Jurkat, Clone E6-1 (cell line): ENCODE measurements around the gene ERVK3-1.
"Not testable (repeated sequence)": the region's sequence is repeated elsewhere in the genome, so short reads cannot be mapped to it uniquely, and the experiment has no call there.

Experiments used
- DNase-seq: peaks from one replicate; pipeline ENCODE4 v3.0.0-alpha.2; 2011; ENCODE audit warnings: low read depth, low spot score
- H3K4me3 ChIP-seq: 2 replicates; pipeline ENCODE4 v1.5.1; 2011; ENCODE audit warnings: mild to moderate bottlenecking, low read length, control low read depth, moderate library complexity

The ERVK3-1 gene

GRCh38 chr19:58296104-58296503 is 9.1 kb upstream of the ERVK3-1 start:
- H3K4me3 ChIP-seq = no peak overlapping the region
- no peak for DNase-seq

- no peak for DNase-seq
- no peak overlapping the region for H3K4me3 ChIP-seq
These were observed 4.6 kb upstream of the ERVK3-1 start for GRCh38 chr19:58300620-58301019.

GRCh38 chr19:58304255-58304654 is 922 bp upstream of the ERVK3-1 start:
- no peak for DNase-seq
- no peak overlapping the region for H3K4me3 ChIP-seq

- peak overlapping the region; percentile 93 for H3K4me3 ChIP-seq
- no peak for DNase-seq
These were observed 471 bp upstream of the ERVK3-1 start for GRCh38 chr19:58304748-58305064.

DNA sequence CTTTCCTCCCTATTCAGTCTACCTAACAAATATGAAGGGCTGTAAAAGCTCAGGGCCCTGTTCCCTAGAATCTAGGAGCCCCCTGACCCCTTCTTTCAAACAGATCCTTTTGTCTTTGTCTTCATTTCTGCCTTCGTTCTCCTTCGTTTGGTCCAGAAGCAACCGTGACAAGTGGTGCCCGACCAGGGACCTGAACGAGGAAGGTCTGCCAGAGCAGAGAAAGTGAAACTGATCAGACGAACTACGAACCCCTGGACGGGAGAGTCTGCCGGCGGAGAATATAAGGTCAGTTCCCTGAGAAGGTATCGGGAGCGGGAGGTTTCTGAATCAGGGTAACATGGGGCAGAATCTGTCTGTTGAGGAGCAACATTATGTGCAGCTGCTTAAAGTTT is 751 bp downstream of the ERVK3-1 start:
- DNase-seq = no peak
- H3K4me3 ChIP-seq = peak overlapping the region; percentile 93

- no peak for DNase-seq
- no peak overlapping the region for H3K4me3 ChIP-seq
These were observed 2.6 kb downstream of the ERVK3-1 start for GRCh38 chr19:58307736-58308135.

DNA sequence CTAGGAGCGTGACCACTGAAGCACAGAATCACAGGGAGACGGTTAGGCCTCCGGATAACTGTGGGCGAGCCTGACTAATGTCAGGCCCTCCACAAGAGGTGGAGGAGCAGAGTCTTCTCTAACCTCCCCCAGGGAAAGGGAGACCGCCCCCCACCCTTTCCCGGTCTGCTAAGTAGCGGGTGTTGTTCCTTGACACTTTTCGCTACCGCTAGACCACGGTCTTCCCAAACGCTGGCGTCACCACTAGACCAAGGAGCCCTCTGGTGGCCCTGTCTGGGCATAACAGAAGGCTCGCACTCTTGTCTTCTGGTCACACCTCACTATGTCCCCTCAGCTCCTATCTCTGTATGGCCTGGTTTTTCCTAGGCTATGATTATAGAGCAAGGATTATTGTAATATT is 5.5 kb downstream of the ERVK3-1 start:
- DNase-seq, H3K4me3 ChIP-seq: not testable (repeated sequence)

GRCh38 chr19:58311345-58311865 is 6.2 kb downstream of the ERVK3-1 start:
- DNase-seq = no peak
- no peak overlapping the region for H3K4me3 ChIP-seq

- DNase-seq = no peak
- H3K4me3 ChIP-seq = no peak overlapping the region
These were observed 10.4 kb downstream of the ERVK3-1 start for GRCh38 chr19:58315580-58315979.

DNA sequence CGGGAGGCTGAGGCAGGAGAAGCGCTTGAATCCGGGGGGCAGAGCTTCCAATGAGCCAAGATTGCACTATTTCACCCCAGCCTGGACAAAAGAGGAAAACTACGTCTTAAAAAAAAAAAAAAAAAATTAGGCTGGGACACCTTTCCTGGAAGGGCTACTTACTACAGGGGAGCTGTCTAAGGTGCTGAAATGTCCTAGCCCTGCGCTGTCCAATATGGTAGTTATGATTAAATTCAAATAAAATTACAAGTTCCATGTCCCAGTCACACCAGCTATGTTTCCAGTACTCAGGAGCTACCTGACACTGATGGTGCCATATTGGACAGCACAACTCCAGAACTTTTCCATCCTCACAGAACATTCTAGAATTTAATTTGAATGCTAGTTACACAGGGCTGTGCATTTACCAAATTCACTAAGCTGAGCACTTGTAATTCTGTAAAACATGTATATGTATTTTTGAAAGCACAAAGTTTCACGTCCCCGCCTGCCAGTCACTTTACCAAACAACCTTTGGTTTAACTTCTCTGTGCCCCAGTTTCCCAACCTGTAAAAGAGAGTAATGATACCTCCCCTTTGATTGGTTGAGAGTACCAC is 12.4 kb downstream of the ERVK3-1 start:
- DNase-seq = peak; percentile 47
- H3K4me3 ChIP-seq = no peak overlapping the region

- no peak overlapping the region for H3K4me3 ChIP-seq
- DNase-seq = no peak
These were observed 13.1 kb downstream of the ERVK3-1 start for GRCh38 chr19:58318297-58318696.

DNA sequence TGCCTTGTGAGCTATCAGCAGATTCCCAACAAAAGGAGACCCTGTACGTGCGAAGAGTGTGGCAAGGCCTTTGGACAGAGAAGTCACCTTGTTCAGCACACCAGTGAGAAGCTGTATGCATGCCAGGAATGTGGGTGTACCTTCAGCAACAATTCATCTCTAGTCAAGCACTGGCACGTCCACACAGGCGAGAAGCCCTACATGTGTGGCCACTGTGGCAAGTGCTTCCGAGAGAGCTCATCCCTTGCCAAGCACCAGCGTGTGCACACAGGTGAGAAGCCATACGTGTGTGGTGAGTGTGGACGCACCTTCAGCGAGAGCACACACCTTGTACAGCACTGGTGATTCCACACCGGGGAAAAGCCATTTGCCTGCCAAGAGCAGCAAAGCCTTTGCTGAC is 14.1 kb downstream of the ERVK3-1 start:
- DNase-seq = no peak
- H3K4me3 ChIP-seq = no peak overlapping the region

DNA sequence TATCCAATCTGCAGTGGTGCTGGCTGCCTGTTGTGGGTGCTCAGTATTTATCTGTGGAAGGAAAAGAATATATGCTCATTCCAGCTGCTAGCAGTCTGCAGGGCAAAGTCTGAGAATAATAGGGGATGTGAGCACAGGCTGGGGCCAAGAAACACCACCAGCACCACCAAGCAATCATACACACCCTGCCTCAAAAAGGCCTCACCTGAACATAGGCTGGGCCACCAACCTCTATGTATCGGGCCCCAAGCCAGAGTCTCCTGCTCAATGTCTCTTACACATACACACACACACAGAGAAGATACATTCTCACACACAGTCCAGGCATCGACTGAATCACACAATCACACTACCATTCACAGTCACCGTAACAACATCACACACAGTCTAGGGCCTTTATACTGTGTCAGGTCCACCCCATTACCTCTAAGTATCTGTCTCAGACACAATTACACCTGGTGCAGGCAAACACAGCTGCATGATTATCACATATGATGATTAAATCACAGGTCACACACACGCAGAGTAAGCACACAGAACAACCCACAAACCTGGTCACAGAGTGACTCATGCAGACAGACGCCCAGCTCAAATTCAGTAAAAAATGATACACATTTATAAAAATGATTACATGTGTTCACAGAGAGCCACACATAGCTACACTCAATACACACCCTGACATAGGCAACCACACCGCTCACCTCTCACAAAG is 20.3 kb downstream of the ERVK3-1 start:
- H3K4me3 ChIP-seq = peak overlapping the region; percentile 87

DNA sequence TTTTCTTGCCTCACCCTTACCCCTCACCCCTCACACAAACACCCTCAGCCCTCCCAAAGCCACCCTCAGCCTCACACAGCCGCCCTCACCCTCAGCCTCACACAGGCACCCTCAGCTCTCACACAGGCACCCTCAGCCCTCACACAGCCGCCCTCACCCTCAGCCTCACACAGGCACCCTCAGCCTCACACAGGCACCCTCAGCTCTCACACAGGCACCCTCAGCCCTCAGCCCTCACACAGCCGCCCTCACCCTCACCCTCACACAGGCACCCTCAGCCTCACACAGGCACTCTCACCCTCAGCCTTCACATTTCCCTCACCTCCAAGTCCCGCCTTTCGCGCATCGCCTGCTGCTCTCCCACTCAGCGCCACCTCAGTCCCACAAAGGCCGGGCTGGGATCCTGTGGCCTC is 21.3 kb downstream of the ERVK3-1 start:
- peak overlapping the region; percentile 87 for H3K4me3 ChIP-seq
- DNase-seq = no peak

More for the DNA sequence above, 20.3 kb downstream of the ERVK3-1 start:
- no peak for DNase-seq

DNA sequence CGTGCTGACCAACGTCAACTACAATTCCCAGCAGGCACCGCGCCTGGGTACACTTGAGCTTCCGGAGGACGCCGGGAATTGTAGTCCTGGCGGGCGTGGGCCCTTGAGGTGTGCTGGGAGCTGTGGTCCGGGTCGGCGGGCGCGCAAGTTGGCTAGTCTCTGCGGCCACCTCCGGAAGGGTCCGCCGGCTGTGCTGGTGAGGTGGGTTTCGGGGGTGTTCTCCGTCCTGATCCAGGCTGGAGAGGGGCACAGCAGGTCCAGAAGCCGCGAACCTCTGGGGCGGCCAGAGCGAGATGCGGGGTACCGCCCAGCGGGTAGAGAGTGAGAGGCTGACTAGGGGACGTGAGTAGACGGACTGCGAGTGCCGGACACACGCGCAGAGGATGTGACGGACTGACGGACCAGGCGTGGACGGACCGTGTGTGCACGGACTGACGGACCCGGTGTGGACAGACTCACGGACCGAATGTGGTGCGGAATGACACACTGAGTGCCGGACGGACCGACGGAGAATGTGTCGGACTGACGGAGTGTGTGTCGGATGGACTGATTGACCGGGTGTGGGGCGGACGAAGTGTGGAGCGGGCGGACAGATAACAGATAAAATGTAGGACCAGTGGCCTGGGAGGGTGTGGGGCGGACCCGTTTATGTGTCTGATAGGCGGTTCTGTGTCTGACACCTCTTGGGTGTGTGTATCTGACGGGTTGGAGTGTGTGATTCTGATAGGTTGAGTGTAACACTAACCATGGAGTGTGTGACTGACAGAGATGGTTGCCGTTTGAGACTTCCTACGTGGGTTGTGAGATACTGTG is 21.9 kb downstream of the ERVK3-1 start, which contains the start of gene ZSCAN22:
TSS of gene ZSCAN22 (plus strand) at position 81 of the 813 bp plus-strand sequence. CDS start 7,809 bp downstream, outside the sequence.
- H3K4me3 ChIP-seq = peak within 1 kb of the TSS; percentile 87
- peak; percentile 73 for DNase-seq

- no peak for DNase-seq
- no peak overlapping the region for H3K4me3 ChIP-seq
These were observed 23.8 kb downstream of the ERVK3-1 start for GRCh38 chr19:58328999-58329398.

GRCh38 chr19:58330458-58330857 is 25.3 kb downstream of the ERVK3-1 start:
- H3K4me3 ChIP-seq = no peak overlapping the region
- no peak for DNase-seq

DNA sequence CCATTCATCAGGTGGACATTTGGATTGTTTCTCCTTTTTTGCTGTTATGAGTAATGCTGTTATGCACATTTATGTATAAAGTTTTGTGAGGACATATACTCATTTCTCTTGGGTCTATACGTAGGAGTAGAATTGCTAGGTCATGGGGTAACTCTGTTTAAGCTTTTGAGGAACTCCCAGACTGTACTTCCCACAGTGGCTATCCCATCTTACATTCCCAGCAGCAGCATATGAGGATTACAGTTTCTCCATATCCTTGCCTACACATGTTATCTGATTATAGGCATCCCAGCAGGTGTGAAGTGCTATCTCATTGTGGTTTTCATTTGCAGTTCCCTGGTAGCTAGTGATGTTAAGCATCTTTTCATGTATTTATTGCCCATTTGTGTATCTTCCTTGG is 27.5 kb downstream of the ERVK3-1 start:
- no peak overlapping the region for H3K4me3 ChIP-seq
- DNase-seq = no peak

- no peak overlapping the region for H3K4me3 ChIP-seq
- DNase-seq = no peak
These were observed 29.6 kb downstream of the ERVK3-1 start for GRCh38 chr19:58334691-58335249.

DNA sequence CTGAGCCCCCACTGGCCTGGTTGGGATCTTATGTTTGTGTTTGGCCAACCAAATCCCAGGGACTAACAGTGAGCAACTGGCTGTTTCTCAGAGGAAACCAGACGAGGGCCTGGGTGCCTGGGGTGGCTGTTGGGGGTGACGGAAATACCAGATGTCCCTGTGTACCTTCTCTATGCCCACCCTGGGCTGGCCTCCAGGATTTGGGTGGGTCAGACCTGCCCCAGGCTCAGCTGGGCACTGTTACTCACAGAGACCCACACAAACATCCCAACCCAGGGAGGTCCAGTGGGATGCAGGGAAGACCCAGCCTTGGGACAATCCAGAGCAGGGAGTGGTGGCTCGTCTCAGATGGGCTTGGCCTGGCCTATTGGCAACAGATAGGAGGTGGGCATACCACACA is 30.5 kb downstream of the ERVK3-1 start:
- no peak overlapping the region for H3K4me3 ChIP-seq

More for the DNA sequence above, 30.5 kb downstream of the ERVK3-1 start:
- no peak for DNase-seq
